Brain microvascular endothelial cell (primary cell): ENCODE data around the gene NDUFAF7.
A peak's percentile ranks its signal among the peaks of the same experiment; 100 is the strongest.
"Not testable (repeated sequence)": the region's sequence is repeated elsewhere in the genome, so short reads cannot be mapped to it uniquely, and the experiment has no call there.

Experiments used
- DNase-seq: peaks from one replicate; pipeline ENCODE4 v3.0.0-alpha.2; 2020
- H3K27ac ChIP-seq: fragments of 250-450 bp; sonication (Bioruptor Pico); 2 replicates; pipeline ENCODE4 v1.5.1; 2020; ENCODE audit warnings: mild to moderate bottlenecking, moderate library complexity
- H3K27me3 ChIP-seq: fragments of 250-450 bp; sonication (Bioruptor Pico); replicated peaks from 2 replicates; pipeline ENCODE4 v1.5.1; 2020; ENCODE audit warnings: mild to moderate bottlenecking
- H3K36me3 ChIP-seq: fragments of 250-450 bp; sonication (Bioruptor Pico); replicated peaks from 2 replicates; pipeline ENCODE4 v1.5.1; 2020; ENCODE audit warnings: mild to moderate bottlenecking
- H3K4me3 ChIP-seq: 2 replicates; pipeline ENCODE4 v1.5.1; 2011; ENCODE audit warnings: low read depth, mild to moderate bottlenecking, control low read depth, low read length, moderate library complexity
- CTCF ChIP-seq: IDR thresholded peaks from 2 replicates; pipeline ENCODE4 v1.5.1; 2011; ENCODE audit warnings: low read depth, mild to moderate bottlenecking, moderate library complexity, low read length, control low read depth, inconsistent platforms; ENCODE audit errors: missing control alignments
- in situ Hi-C: cut with HindIII; loops from 2 replicates; pipeline ENCODE4 v1.10.0; 2017; ENCODE audit warnings: low sequenced_read_pairs, low pct_ligation_motif_present

NDUFAF7 gene

GRCh38 chr2:37198681-37199065, 32.8 kb upstream of the NDUFAF7 start:
- no peak overlapping the region for H3K4me3 ChIP-seq
- no peak for TF ChIP-seq CTCF
- peaks cover 12% of the 10 kb centered on the region for H3K36me3 ChIP-seq
- DNase-seq = no peak
- H3K27me3 ChIP-seq = no peaks in the 10 kb centered on the region
- in situ Hi-C loops = no loop called here
- no peak overlapping the region for H3K27ac ChIP-seq

DNA sequence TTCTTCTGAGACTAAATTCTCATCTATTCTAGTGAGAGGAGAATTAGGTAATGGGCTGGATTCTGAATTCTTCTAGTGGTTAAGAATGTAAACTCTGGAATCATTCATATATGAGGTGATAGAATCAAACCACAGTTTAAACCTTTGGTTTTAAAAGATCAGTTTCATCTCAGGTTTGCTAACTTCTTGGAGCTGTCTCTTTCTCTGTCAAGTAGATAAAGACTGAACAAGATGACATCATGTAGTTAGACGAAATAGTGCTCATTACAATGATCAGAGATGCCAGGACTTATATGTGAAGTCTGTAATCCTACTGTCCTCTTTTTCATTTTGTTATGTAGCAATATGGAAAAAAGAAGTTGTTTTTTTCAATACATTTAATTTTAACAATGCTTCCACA, 30.2 kb upstream of the NDUFAF7 start:
- H3K27ac ChIP-seq = no peak overlapping the region
- no peak for TF ChIP-seq CTCF
- H3K4me3 ChIP-seq = no peak overlapping the region
- no peak for DNase-seq
- H3K36me3 ChIP-seq = peaks cover 24% of the 10 kb centered on the region
- H3K27me3 ChIP-seq = no peaks in the 10 kb centered on the region
- in situ Hi-C loops = no loop called here

DNA sequence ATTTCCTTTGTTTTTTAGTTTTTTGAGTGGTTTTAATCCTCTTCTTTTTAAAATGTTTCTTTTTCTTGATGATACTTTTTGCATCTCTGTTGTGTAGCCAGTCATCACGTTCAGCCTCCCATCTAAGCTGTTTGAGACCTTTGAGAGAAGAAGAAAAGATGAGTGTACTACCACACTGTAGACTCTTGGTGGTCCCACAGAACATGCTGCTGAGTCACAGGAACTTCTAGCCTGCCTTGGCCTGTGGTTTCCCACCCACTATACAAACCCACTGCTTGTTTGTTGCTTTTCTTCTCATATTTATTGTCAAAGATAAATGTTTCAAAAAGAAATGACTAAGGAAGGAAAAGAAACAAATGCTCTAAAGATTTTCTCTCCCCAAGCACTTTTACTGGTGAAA, 29.7 kb upstream of the NDUFAF7 start:
- Histone ChIP-seq H3K4me3 (no peak overlapping the region), H3K27me3 (no peaks in the 10 kb centered on the region), H3K36me3 (peaks cover 29% of the 10 kb centered on the region), H3K27ac (peak overlapping the region; percentile 1)
- in situ Hi-C loops = no loop called here
- peak; percentile 53 for DNase-seq
- no peak for TF ChIP-seq CTCF

GRCh38 chr2:37203708-37204107, 27.8 kb upstream of the NDUFAF7 start:
- H3K27ac ChIP-seq = no peak overlapping the region
- no peak for TF ChIP-seq CTCF
- H3K36me3 ChIP-seq = peaks cover 39% of the 10 kb centered on the region
- H3K4me3 ChIP-seq = no peak overlapping the region
- DNase-seq = no peak
- H3K27me3 ChIP-seq = no peaks in the 10 kb centered on the region
- in situ Hi-C loops = no loop called here

- peaks cover 50% of the 10 kb centered on the region for H3K36me3 ChIP-seq
Measured at GRCh38 chr2:37205071-37205661, 26.3 kb upstream of the NDUFAF7 start.

DNA sequence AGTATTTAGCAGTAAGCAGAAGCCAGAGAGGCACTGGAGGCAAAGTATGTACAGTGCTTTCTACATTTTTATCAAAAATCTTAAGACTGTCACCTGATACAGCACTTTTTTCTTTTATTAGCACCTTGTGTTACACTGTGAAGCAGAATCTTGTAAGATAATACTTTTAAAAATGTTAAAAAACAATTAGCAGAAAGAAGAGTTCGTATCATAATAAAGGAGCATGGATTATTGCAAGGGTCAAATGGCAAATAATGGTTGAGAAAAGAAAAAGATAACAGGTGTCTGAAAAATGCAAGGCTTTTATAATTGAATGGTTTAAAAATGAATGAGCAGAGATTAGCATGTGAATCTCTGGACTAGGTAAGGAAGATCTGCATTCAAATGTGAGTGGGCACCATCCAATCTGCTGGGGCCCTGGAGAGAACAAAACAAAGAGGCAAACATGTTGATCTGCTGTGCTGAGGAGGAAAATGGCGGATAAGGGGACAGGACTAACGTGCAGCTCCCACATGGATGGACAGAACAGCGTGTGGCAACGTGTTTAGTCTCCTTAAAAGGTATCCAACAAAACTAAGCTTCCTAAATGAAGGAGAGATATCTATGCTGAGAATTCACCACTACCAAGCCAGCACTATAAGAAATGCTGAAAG, 25.6 kb upstream of the NDUFAF7 start:
- TF ChIP-seq CTCF = no peak
- Histone ChIP-seq H3K36me3 (peaks cover 57% of the 10 kb centered on the region), H3K27me3 (no peaks in the 10 kb centered on the region), H3K27ac (no peak overlapping the region), H3K4me3 (no peak overlapping the region)
- in situ Hi-C loops = no loop called here
- no peak for DNase-seq

More at GRCh38 chr2:37205071-37205661, 26.3 kb upstream of the NDUFAF7 start:
- H3K4me3 ChIP-seq, H3K27me3 ChIP-seq, in situ Hi-C loops, H3K27ac ChIP-seq, DNase-seq: not testable (repeated sequence)

GRCh38 chr2:37206760-37207159, 24.7 kb upstream of the NDUFAF7 start:
- DNase-seq, H3K27me3 ChIP-seq, H3K27ac ChIP-seq, H3K4me3 ChIP-seq, in situ Hi-C loops: not testable (repeated sequence)
- peaks cover 66% of the 10 kb centered on the region for H3K36me3 ChIP-seq
